ENCODE results near the gene ST3GAL6. TPM values are rescaled to one million over a fixed set of nuclear protein-coding genes. Genes with fewer than 3 reads are reported as not detected.

ST3GAL6 gene
- total and polyA plus RNA-seq, 2 of the 13 experiments (the other 11 are each of a cell fraction or from before 2014, with no cell fraction given): 17.5 to 23.2 TPM

DNA sequence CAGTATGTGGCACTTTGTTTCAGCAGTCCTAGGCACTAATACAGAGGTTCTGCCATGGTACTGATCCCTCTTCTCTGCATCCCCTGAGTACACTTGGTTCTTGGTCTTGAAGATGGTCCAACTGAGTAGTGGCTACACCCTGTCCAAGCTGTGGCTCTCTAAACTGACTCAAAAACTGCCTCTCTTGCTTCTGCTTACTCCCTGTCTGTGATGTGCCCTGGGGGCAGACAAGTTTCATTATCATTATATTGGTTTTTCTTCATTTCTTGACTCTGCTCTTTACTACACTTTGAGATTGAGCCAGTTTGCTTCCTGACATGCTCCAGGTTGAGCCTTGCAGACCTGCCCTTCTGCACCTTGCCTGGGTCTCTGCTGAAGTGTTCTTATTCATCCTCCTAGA lies 18.9 kb upstream of the ST3GAL6 start:
- in situ Hi-C loops (cut with HindIII; ENCODE audit: extremely low pct_ligation_motif_present, low pct_unique_long_range_greater_than_20kb) (no loop called here), intact Hi-C loops (cut with micrococcal nuclease; ENCODE audit: unreplicated experiment) (no loop called here)
- Histone ChIP-seq H2AFZ (ENCODE audit: low read length) (no peak overlapping the region), H3K27ac (ENCODE audit: extremely low read length, insufficient read depth, low read length) (no peak overlapping the region), H3K4me2 (ENCODE audit: low read depth, low read length) (no peak overlapping the region), H3K4me1 (ENCODE audit: insufficient read depth, low read length) (peaks cover 76% of the 10 kb centered on the region), H3K4me3 (replicated peaks in 1 of 3; ENCODE audit: insufficient read depth in 1 of 3, low read depth in 2 of 3, low read length in 3 of 3) (no peak overlapping the region), H3K79me2 (ENCODE audit: insufficient read depth, low read length) (peaks cover 74% of the 10 kb centered on the region), H3K36me3 (replicated peaks in 1 of 2; ENCODE audit: control insufficient read depth in 1 of 2, insufficient read depth in 2 of 2, low read length in 2 of 2) (no peaks in the 10 kb centered on the region; a peak in 1 of 5 replicates), H3K27me3 (ENCODE audit: control insufficient read depth in 1 of 2, insufficient read depth in 2 of 2, low read length in 2 of 2) (no peaks in the 10 kb centered on the region), H4K20me1 (ENCODE audit: insufficient read depth, low read length) (peaks cover 5% of the 10 kb centered on the region; the same call in 1 of the 2 replicates), H3K9ac (ENCODE audit: insufficient read depth, low read depth, low read length) (no peak overlapping the region), H3K9me3 (ENCODE audit: low read length) (no peaks in the 10 kb centered on the region)
- ChIA-PET POLR2A (no interaction called here), CTCF (ENCODE audit: low intra/inter-chr PET ratio, low total read pairs) (no interaction called here)
- TF ChIP-seq NFATC3 (CRISPR knock-in tag; IDR thresholded peaks at IDR 0.05): no peak
- TF ChIP-seq ZNF251 (CRISPR knock-in tag; IDR thresholded peaks at IDR 0.05): no peak
- no peak for TF ChIP-seq ATF1 (CRISPR knock-in tag; IDR thresholded peaks at IDR 0.05)
- no peak for TF ChIP-seq ZNF326 (CRISPR knock-in tag; IDR thresholded peaks at IDR 0.05; ENCODE audit: borderline replicate concordance)
- no peak for TF ChIP-seq ZNF256 (CRISPR knock-in tag; conservative IDR thresholded peaks at IDR 0.05)
- no TSS peak for BruUV-seq (replicated peaks)
- DNase-seq (ENCODE audit: low spot score) (no peak), ATAC-seq (peak; percentile 57), FAIRE-seq (no peak)

- H3K9me3 ChIP-seq (ENCODE audit: low read length): no peaks in the 10 kb centered on the region
- peaks cover 10% of the 10 kb centered on the region; the same call in 1 of the 2 replicates for H4K20me1 ChIP-seq (ENCODE audit: insufficient read depth, low read length)
- H3K27ac ChIP-seq (ENCODE audit: extremely low read length, insufficient read depth, low read length): peak overlapping the region; percentile 26
- no peak overlapping the region for H2AFZ ChIP-seq (ENCODE audit: low read length)
- FAIRE-seq (no peak), ATAC-seq (no peak), DNase-seq (ENCODE audit: low spot score) (no peak)
- H3K4me2 ChIP-seq (ENCODE audit: low read depth, low read length): no peak overlapping the region
- intact Hi-C loops (cut with micrococcal nuclease; ENCODE audit: unreplicated experiment): no loop called here
- POLR2A ChIA-PET: no interaction called here
- H3K9ac ChIP-seq (ENCODE audit: insufficient read depth, low read depth, low read length): no peak overlapping the region
- CTCF ChIA-PET (ENCODE audit: low intra/inter-chr PET ratio, low total read pairs): no interaction called here
- no TSS peak for BruUV-seq (replicated peaks)
- H3K36me3 ChIP-seq (replicated peaks in 1 of 2; ENCODE audit: control insufficient read depth in 1 of 2, insufficient read depth in 2 of 2, low read length in 2 of 2): no peaks in the 10 kb centered on the region; a peak in 1 of 5 replicates
- H3K4me3 ChIP-seq (replicated peaks in 1 of 3; ENCODE audit: insufficient read depth in 1 of 3, low read depth in 2 of 3, low read length in 3 of 3): no peak overlapping the region
- peaks cover 74% of the 10 kb centered on the region for H3K79me2 ChIP-seq (ENCODE audit: insufficient read depth, low read length)
- H3K27me3 ChIP-seq (ENCODE audit: control insufficient read depth in 1 of 2, insufficient read depth in 2 of 2, low read length in 2 of 2): no peaks in the 10 kb centered on the region
- in situ Hi-C loops (cut with HindIII; ENCODE audit: extremely low pct_ligation_motif_present, low pct_unique_long_range_greater_than_20kb): no loop called here
- 95% methylated on average over 1 of the region's 1 CpG for WGBS (ENCODE audit: low lambda C conversion rate)
- peaks cover 81% of the 10 kb centered on the region for H3K4me1 ChIP-seq (ENCODE audit: insufficient read depth, low read length)
- TF ChIP-seq DR1 (CRISPR knock-in tag; IDR thresholded peaks at IDR 0.05) (no peak), RBAK (CRISPR knock-in tag; IDR thresholded peaks at IDR 0.05) (no peak), ZNF7 (CRISPR knock-in tag; IDR thresholded peaks at IDR 0.05) (no peak), NFYB (CRISPR knock-in tag; IDR thresholded peaks at IDR 0.05) (no peak), PATZ1 (CRISPR knock-in tag; IDR thresholded peaks at IDR 0.05) (no peak), ZNF557 (CRISPR knock-in tag; IDR thresholded peaks at IDR 0.05) (no peak), ZNF296 (CRISPR knock-in tag; conservative IDR thresholded peaks at IDR 0.05) (no peak), POGZ (CRISPR knock-in tag; IDR thresholded peaks at IDR 0.05) (no peak), ZNF503 (CRISPR knock-in tag; IDR thresholded peaks at IDR 0.05) (no peak)
- TF ChIP-seq, protein P1, sequence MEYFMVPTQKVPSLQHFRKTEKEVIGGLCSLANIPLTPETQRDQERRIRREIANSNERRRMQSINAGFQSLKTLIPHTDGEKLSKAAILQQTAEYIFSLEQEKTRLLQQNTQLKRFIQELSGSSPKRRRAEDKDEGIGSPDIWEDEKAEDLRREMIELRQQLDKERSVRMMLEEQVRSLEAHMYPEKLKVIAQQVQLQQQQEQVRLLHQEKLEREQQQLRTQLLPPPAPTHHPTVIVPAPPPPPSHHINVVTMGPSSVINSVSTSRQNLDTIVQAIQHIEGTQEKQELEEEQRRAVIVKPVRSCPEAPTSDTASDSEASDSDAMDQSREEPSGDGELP (IDR thresholded peaks at IDR 0.05; ENCODE audit: borderline replicate concordance, low read depth): no peak
Measured at GRCh38 chr3:98745718-98746117, 17.4 kb upstream of the ST3GAL6 start.
